Stimulated activated CD4-positive, alpha-beta T cell treated with anti-CD3 and anti-CD28 coated beads, Interleukin-1b, Interleukin-23, amount 100 ng/mL, for 4 hours (primary cell): ENCODE measurements around the gene GPR137B.
"Not testable (repeated sequence)": the region's sequence is repeated elsewhere in the genome, so short reads cannot be mapped to it uniquely, and the experiment has no call there.

Experiments used
- DNase-seq, 2 donors: peaks; one replicate each; pipeline ENCODE4 v3.0.0-alpha.2; 2020; ENCODE audit warnings: low read depth in 2 of 2

The GPR137B gene

GRCh38 chr1:236144033-236144432, 1.7 kb downstream of the GPR137B start:
- no peak for DNase-seq

GRCh38 chr1:236144446-236145150, 2.3 kb downstream of the GPR137B start:
- no peak for DNase-seq

- DNase-seq, result no peak
These were observed 4.7 kb downstream of the GPR137B start for GRCh38 chr1:236147068-236147467.

- DNase-seq, result no peak
These were observed 5.5 kb downstream of the GPR137B start for GRCh38 chr1:236147521-236148469.

GRCh38 chr1:236148470-236148845, 6.1 kb downstream of the GPR137B start:
- no peak for DNase-seq

GRCh38 chr1:236149003-236149595, 6.8 kb downstream of the GPR137B start:
- DNase-seq, result no peak

GRCh38 chr1:236149696-236150228, 7.4 kb downstream of the GPR137B start:
- DNase-seq, result no peak

GRCh38 chr1:236150311-236150955, 8.1 kb downstream of the GPR137B start:
- no peak for DNase-seq

- DNase-seq, result no peak
These were observed 8.6 kb downstream of the GPR137B start for GRCh38 chr1:236150986-236151385.

GRCh38 chr1:236151739-236152424, 9.5 kb downstream of the GPR137B start:
- DNase-seq, result no peak

- DNase-seq, result no peak
These were observed 11.8 kb downstream of the GPR137B start for GRCh38 chr1:236154126-236154525.

- no peak for DNase-seq
These were observed 12.5 kb downstream of the GPR137B start for GRCh38 chr1:236154671-236155398.

GRCh38 chr1:236155399-236155767, 13.0 kb downstream of the GPR137B start:
- DNase-seq, result no peak

- DNase-seq, result no peak
These were observed 13.6 kb downstream of the GPR137B start for GRCh38 chr1:236155841-236156503.

- no peak for DNase-seq
These were observed 14.3 kb downstream of the GPR137B start for GRCh38 chr1:236156512-236157208.

- DNase-seq, result not testable (repeated sequence)
These were observed 15.7 kb downstream of the GPR137B start for GRCh38 chr1:236158072-236158471.

GRCh38 chr1:236158719-236159118, 16.4 kb downstream of the GPR137B start:
- DNase-seq, result no peak

- no peak for DNase-seq
These were observed 17.6 kb downstream of the GPR137B start for GRCh38 chr1:236159704-236160539.
